HS-27A (cell line): ENCODE measurements around the gene DMXL1.

ENCODE experiments used
- DNase-seq: peaks from one replicate; pipeline ENCODE4 v3.0.0-alpha.2; 2012; ENCODE audit warnings: low read depth, missing footprints

The DMXL1 gene

GRCh38 chr5:119070828-119071560, at the start of gene DMXL1:
Gene DMXL1, plus strand, starts transcription at chr5:119071087. Its CDS starts 483 bp downstream, at chr5:119071570.
- peak; percentile 90 for DNase-seq

GRCh38 chr5:119021149-119021732, 49.6 kb upstream of the DMXL1 start:
- no peak for DNase-seq

GRCh38 chr5:119022017-119022745, 48.7 kb upstream of the DMXL1 start:
- no peak for DNase-seq

- no peak for DNase-seq
Observed at GRCh38 chr5:119022773-119023172, 48.1 kb upstream of the DMXL1 start.

- no peak for DNase-seq
Observed at GRCh38 chr5:119028575-119028974, 42.3 kb upstream of the DMXL1 start.

GRCh38 chr5:119031011-119031886, 39.6 kb upstream of the DMXL1 start:
- DNase-seq, result no peak

- no peak for DNase-seq
Observed at GRCh38 chr5:119031905-119032304, 39.0 kb upstream of the DMXL1 start.

- DNase-seq, result no peak
Observed at GRCh38 chr5:119032656-119033055, 38.2 kb upstream of the DMXL1 start.

- no peak for DNase-seq
Observed at GRCh38 chr5:119033135-119033534, 37.8 kb upstream of the DMXL1 start.

GRCh38 chr5:119036101-119036762, 34.7 kb upstream of the DMXL1 start:
- no peak for DNase-seq

GRCh38 chr5:119037496-119038215, 33.2 kb upstream of the DMXL1 start:
- DNase-seq, result no peak

GRCh38 chr5:119048246-119048645, 22.6 kb upstream of the DMXL1 start:
- no peak for DNase-seq

GRCh38 chr5:119049824-119050449, 20.9 kb upstream of the DMXL1 start:
- DNase-seq, result no peak

GRCh38 chr5:119054101-119054500, 16.8 kb upstream of the DMXL1 start:
- no peak for DNase-seq

GRCh38 chr5:119055294-119055693, 15.6 kb upstream of the DMXL1 start:
- no peak for DNase-seq

GRCh38 chr5:119058979-119059529, 11.8 kb upstream of the DMXL1 start:
- no peak for DNase-seq

- no peak for DNase-seq
Observed at GRCh38 chr5:119059740-119060255, 11.1 kb upstream of the DMXL1 start.

GRCh38 chr5:119063579-119064379, 7.1 kb upstream of the DMXL1 start:
- no peak for DNase-seq

GRCh38 chr5:119067450-119067849, 3.4 kb upstream of the DMXL1 start:
- DNase-seq, result no peak
